ENCODE data around the gene C6orf15.

Gene C6orf15

GRCh38 chr6:31129130-31129529 lies 16.8 kb upstream of the C6orf15 start:
- no peaks in the 10 kb centered on the region for H3K36me3 ChIP-seq (ENCODE audit: insufficient read depth, low read length)
- no peak for TF ChIP-seq CTCF (conservative IDR thresholded peaks at IDR 0.05; ENCODE audit: low read length)
- no peak for TF ChIP-seq EZH2phosphoT487 (IDR thresholded peaks at IDR 0.05; ENCODE audit: borderline replicate concordance)
- H3K4me2 ChIP-seq (ENCODE audit: low read depth, low read length, poor library complexity, severe bottlenecking): no peak overlapping the region
- H3K27me3 ChIP-seq (ENCODE audit: insufficient read depth, low read length, poor library complexity, severe bottlenecking): no peaks in the 10 kb centered on the region
- H3K9me2 ChIP-seq (replicated peaks; ENCODE audit: low read depth, low read length): no peaks in the 10 kb centered on the region
- no peak overlapping the region for H3K4me3 ChIP-seq (ENCODE audit: low read length, poor library complexity, severe bottlenecking)
- no peak overlapping the region for H2AFZ ChIP-seq (ENCODE audit: low read length)
- no peaks in the 10 kb centered on the region for H3K79me2 ChIP-seq (ENCODE audit: insufficient read depth, low read length)
- peaks cover 3% of the 10 kb centered on the region for H3K4me1 ChIP-seq (ENCODE audit: insufficient read depth, low read length, poor library complexity, severe bottlenecking)
- H3K9me3 ChIP-seq (ENCODE audit: insufficient read depth, low read depth, low read length): no peaks in the 10 kb centered on the region
- no peak overlapping the region for H3K9ac ChIP-seq (ENCODE audit: low read depth, low read length, poor library complexity, severe bottlenecking)
- no peaks in the 10 kb centered on the region for H4K20me1 ChIP-seq (ENCODE audit: insufficient read depth, low read length, poor library complexity, severe bottlenecking)
- H3F3A ChIP-seq (ENCODE audit: low read depth): no peaks in the 10 kb centered on the region

GRCh38 chr6:31128093-31128676 lies 15.8 kb upstream of the C6orf15 start:
- Histone ChIP-seq H3K4me1 (ENCODE audit: insufficient read depth, low read length, poor library complexity, severe bottlenecking) (peaks cover 3% of the 10 kb centered on the region), H3F3A (ENCODE audit: low read depth) (no peaks in the 10 kb centered on the region), H3K27me3 (ENCODE audit: insufficient read depth, low read length, poor library complexity, severe bottlenecking) (no peaks in the 10 kb centered on the region), H3K9me3 (ENCODE audit: insufficient read depth, low read depth, low read length) (no peaks in the 10 kb centered on the region), H2AFZ (ENCODE audit: low read length) (no peak overlapping the region), H3K4me3 (ENCODE audit: low read length, poor library complexity, severe bottlenecking) (no peak overlapping the region), H3K4me2 (ENCODE audit: low read depth, low read length, poor library complexity, severe bottlenecking) (no peak overlapping the region), H3K36me3 (ENCODE audit: insufficient read depth, low read length) (no peaks in the 10 kb centered on the region), H4K20me1 (ENCODE audit: insufficient read depth, low read length, poor library complexity, severe bottlenecking) (no peaks in the 10 kb centered on the region), H3K9me2 (replicated peaks; ENCODE audit: low read depth, low read length) (no peaks in the 10 kb centered on the region), H3K9ac (ENCODE audit: low read depth, low read length, poor library complexity, severe bottlenecking) (no peak overlapping the region), H3K79me2 (ENCODE audit: insufficient read depth, low read length) (no peaks in the 10 kb centered on the region)
- no peak for TF ChIP-seq EZH2phosphoT487 (IDR thresholded peaks at IDR 0.05; ENCODE audit: borderline replicate concordance)
- peak; percentile 82 for TF ChIP-seq CTCF (conservative IDR thresholded peaks at IDR 0.05; ENCODE audit: low read length)

DNA sequence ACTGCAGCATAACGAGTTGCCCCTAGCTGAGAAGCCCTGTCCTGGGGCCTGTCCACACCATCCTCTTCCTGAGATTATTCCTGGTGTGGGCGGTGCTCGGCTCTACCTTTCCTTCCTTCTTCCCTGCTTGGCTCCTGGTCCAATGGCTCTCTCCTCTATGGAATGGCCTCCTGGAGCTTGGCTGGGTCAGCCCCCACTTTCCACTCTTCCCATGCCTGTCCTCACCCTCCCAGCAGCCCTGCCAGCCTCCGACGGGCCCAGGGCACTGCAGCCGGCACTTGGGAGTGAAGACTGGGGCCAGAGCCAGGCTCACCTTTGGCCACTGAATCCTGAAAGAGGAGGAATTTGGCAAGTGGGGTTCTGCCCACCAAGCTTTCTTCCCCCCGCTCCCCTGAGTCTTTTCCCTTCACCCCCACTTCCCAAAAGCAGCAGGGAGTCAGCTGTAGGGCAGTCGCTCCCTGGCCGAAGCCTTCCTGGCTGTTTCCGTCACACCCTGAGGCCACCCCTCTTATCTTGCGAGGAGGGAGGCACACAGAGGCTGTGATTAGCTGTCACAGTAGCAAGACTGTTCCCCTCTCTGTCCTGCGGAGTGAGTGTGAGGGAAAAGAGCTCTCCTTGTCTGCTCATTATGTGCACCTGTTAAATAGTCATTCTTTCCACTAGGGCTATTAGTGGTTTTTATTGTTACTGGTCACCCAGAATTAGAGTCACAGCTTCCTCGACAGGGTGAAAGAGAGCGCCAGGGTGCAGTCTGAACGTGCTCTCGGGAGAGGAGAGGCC lies 14.2 kb upstream of the C6orf15 start:
- Histone ChIP-seq H3K4me2 (ENCODE audit: low read depth, low read length, poor library complexity, severe bottlenecking) (no peak overlapping the region), H3K9me3 (ENCODE audit: insufficient read depth, low read depth, low read length) (no peaks in the 10 kb centered on the region), H2AFZ (ENCODE audit: low read length) (no peak overlapping the region; the same call in 1 of the 2 replicates), H3K27me3 (ENCODE audit: insufficient read depth, low read length, poor library complexity, severe bottlenecking) (no peaks in the 10 kb centered on the region), H3K4me1 (ENCODE audit: insufficient read depth, low read length, poor library complexity, severe bottlenecking) (peaks cover 3% of the 10 kb centered on the region), H3F3A (ENCODE audit: low read depth) (no peaks in the 10 kb centered on the region), H4K20me1 (ENCODE audit: insufficient read depth, low read length, poor library complexity, severe bottlenecking) (no peaks in the 10 kb centered on the region), H3K79me2 (ENCODE audit: insufficient read depth, low read length) (no peaks in the 10 kb centered on the region), H3K4me3 (ENCODE audit: low read length, poor library complexity, severe bottlenecking) (no peak overlapping the region), H3K36me3 (ENCODE audit: insufficient read depth, low read length) (no peaks in the 10 kb centered on the region), H3K9me2 (replicated peaks; ENCODE audit: low read depth, low read length) (no peaks in the 10 kb centered on the region), H3K9ac (ENCODE audit: low read depth, low read length, poor library complexity, severe bottlenecking) (no peak overlapping the region)
- TF ChIP-seq CTCF (conservative IDR thresholded peaks at IDR 0.05; ENCODE audit: low read length) (no peak), EZH2phosphoT487 (IDR thresholded peaks at IDR 0.05; ENCODE audit: borderline replicate concordance) (no peak)
